ENCODE measurements around the gene TXNDC11. TPM values are rescaled to one million over a fixed set of nuclear protein-coding genes. Genes with fewer than 3 reads are reported as not detected.

Gene TXNDC11
- polyA plus RNA-seq, 1 donor (not counting 4 experiments of a cell fraction or from before 2014, with no cell fraction given) = 35.9 TPM

DNA sequence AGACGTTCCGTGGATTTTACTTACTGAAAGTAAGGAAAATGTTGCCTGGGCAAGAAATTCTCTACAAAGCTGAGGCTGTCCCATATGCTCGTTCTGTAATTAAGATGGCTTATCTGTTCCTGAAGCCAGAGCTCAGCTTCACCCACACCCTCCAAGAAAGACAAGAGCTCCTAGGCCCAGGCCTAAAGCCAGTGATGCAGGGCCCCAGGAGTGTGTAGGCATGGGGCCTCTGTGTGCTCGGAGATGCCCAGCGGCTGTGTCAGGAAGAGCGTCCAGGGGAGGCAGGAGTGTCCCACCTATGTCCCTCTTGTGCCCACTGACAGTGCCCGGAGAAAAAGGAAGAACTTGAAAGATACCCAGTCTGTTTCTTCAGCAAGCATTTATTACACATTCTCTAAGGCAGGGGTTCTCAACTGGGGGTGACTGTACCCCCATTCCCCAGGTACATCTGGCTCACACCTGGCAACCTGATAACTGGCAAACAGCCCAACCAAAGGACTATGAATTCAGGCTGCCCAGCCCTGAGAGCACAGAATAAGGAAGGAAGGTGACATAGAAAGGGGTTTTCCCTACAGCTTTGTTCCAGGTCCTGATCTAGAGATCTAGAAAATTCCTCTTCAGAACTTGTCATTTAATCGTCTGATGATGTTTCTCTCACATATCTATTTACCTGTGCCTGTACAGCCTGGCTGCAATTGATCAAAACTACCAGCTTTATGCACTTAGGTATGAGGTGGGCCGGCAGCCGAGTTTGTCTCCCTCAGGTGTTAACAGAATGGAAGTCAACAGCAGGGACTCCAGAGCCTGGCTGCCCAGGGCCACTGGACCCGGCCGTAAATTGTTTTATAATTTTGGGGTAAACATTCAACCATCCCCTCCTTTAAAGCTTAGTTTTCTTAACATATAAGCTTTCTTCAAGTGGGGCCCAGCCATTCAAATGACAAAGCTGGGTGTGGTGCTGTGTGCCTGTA, 62.4 kb downstream of the TXNDC11 start:
- dilution Hi-C loops (cut with MboI; ENCODE audit: extremely low pct_ligation_motif_present, low sequenced_read_pairs) = no loop called here
- Histone ChIP-seq H3K4me1 (ENCODE audit: control insufficient read depth, extremely low read depth, insufficient read depth, low read length) (peaks cover 46% of the 10 kb centered on the region), H3K79me2 (ENCODE audit: control insufficient read depth, insufficient read depth, low read length) (peaks cover 9% of the 10 kb centered on the region), H2AFZ (ENCODE audit: control insufficient read depth, low read length) (no peak overlapping the region), H3K9ac (ENCODE audit: control insufficient read depth, extremely low read depth, insufficient read depth, low read length) (no peak overlapping the region), H3K4me3 (ENCODE audit: control insufficient read depth in 2 of 3, extremely low read depth in 1 of 3, insufficient read depth in 2 of 3, low read depth in 1 of 3, low read length in 3 of 3) (no peak overlapping the region), H4K20me1 (ENCODE audit: control insufficient read depth, extremely low read depth, insufficient read depth, low read length) (peaks cover 13% of the 10 kb centered on the region), H3K9me1 (ENCODE audit: control insufficient read depth, extremely low read depth, insufficient read depth, low read length) (peaks cover 2% of the 10 kb centered on the region), H3K36me3 (ENCODE audit: control insufficient read depth in 2 of 2, extremely low read depth in 1 of 2, insufficient read depth in 2 of 2, low read length in 2 of 2) (peaks cover 32 to 44% of the 10 kb centered on the region in 2 experiments), H3K27me3 (ENCODE audit: control insufficient read depth, extremely low read depth, insufficient read depth, low read length) (no peaks in the 10 kb centered on the region), H3K4me2 (ENCODE audit: control insufficient read depth, extremely low read depth, insufficient read depth, low read depth, low read length) (no peak overlapping the region), H3K9me3 (ENCODE audit: control insufficient read depth, low read depth, low read length) (no peaks in the 10 kb centered on the region), H3K27ac (ENCODE audit: control insufficient read depth, insufficient read depth, low read length) (no peak overlapping the region)
- DNase-seq (ENCODE audit: low read depth, low spot score) (no peak), FAIRE-seq (no peak)
- no peak for TF ChIP-seq EZH2 (IDR thresholded peaks at IDR 0.05; ENCODE audit: low read length)
- TF ChIP-seq, protein P1, sequence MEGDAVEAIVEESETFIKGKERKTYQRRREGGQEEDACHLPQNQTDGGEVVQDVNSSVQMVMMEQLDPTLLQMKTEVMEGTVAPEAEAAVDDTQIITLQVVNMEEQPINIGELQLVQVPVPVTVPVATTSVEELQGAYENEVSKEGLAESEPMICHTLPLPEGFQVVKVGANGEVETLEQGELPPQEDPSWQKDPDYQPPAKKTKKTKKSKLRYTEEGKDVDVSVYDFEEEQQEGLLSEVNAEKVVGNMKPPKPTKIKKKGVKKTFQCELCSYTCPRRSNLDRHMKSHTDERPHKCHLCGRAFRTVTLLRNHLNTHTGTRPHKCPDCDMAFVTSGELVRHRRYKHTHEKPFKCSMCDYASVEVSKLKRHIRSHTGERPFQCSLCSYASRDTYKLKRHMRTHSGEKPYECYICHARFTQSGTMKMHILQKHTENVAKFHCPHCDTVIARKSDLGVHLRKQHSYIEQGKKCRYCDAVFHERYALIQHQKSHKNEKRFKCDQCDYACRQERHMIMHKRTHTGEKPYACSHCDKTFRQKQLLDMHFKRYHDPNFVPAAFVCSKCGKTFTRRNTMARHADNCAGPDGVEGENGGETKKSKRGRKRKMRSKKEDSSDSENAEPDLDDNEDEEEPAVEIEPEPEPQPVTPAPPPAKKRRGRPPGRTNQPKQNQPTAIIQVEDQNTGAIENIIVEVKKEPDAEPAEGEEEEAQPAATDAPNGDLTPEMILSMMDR (optimal IDR thresholded peaks at IDR 0.05 in 1 of 3, IDR thresholded peaks at IDR 0.05 in 1 of 3, conservative IDR thresholded peaks at IDR 0.05 in 1 of 3; ENCODE audit: extremely low read depth in 1 of 3, insufficient read depth in 2 of 3, low read length in 3 of 3) = no peak

DNA sequence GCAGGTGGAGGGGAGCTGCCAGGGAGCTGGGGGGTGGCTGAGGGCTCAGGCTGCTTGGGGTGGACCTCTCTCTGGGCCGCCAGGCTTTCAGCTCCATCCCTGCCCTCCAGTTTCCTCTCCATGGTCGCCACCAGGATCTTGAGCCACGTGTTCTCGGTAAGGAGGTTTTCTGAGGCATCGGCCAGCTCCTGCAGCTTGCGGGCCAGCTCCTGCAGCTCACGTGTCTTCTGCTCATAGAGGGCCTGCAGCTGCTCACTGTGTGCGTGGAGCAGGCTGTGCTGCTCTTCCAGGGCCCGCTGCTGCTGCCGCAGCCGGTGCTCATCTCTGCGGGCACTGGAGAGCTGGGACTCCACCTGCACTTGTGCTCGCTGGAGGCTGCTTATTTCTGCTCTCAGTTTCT, 63.4 kb downstream of the TXNDC11 start:
- DNase-seq (ENCODE audit: low read depth, low spot score) (no peak), FAIRE-seq (no peak)
- no peak overlapping the region for H2AFZ ChIP-seq (ENCODE audit: control insufficient read depth, low read length)
- H3K9ac ChIP-seq (ENCODE audit: control insufficient read depth, extremely low read depth, insufficient read depth, low read length) = no peak overlapping the region
- peaks cover 9% of the 10 kb centered on the region for H3K79me2 ChIP-seq (ENCODE audit: control insufficient read depth, insufficient read depth, low read length)
- H3K36me3 ChIP-seq (ENCODE audit: control insufficient read depth in 2 of 2, extremely low read depth in 1 of 2, insufficient read depth in 2 of 2, low read length in 2 of 2) = peaks cover 29 to 36% of the 10 kb centered on the region in 2 experiments
- H3K4me3 ChIP-seq (ENCODE audit: control insufficient read depth in 2 of 3, extremely low read depth in 1 of 3, insufficient read depth in 2 of 3, low read depth in 1 of 3, low read length in 3 of 3) = no peak overlapping the region
- H4K20me1 ChIP-seq (ENCODE audit: control insufficient read depth, extremely low read depth, insufficient read depth, low read length) = peaks cover 13% of the 10 kb centered on the region
- no peak overlapping the region for H3K27ac ChIP-seq (ENCODE audit: control insufficient read depth, insufficient read depth, low read length)
- no peaks in the 10 kb centered on the region for H3K27me3 ChIP-seq (ENCODE audit: control insufficient read depth, extremely low read depth, insufficient read depth, low read length)
- dilution Hi-C loops (cut with MboI; ENCODE audit: extremely low pct_ligation_motif_present, low sequenced_read_pairs) = no loop called here
- H3K4me2 ChIP-seq (ENCODE audit: control insufficient read depth, extremely low read depth, insufficient read depth, low read depth, low read length) = no peak overlapping the region
- H3K9me1 ChIP-seq (ENCODE audit: control insufficient read depth, extremely low read depth, insufficient read depth, low read length) = peaks cover 2% of the 10 kb centered on the region
- H3K9me3 ChIP-seq (ENCODE audit: control insufficient read depth, low read depth, low read length) = no peaks in the 10 kb centered on the region
- peaks cover 50% of the 10 kb centered on the region for H3K4me1 ChIP-seq (ENCODE audit: control insufficient read depth, extremely low read depth, insufficient read depth, low read length)
- no peak for TF ChIP-seq EZH2 (IDR thresholded peaks at IDR 0.05; ENCODE audit: low read length)
- TF ChIP-seq, protein P1 (optimal IDR thresholded peaks at IDR 0.05 in 1 of 3, IDR thresholded peaks at IDR 0.05 in 1 of 3, conservative IDR thresholded peaks at IDR 0.05 in 1 of 3; ENCODE audit: extremely low read depth in 1 of 3, insufficient read depth in 2 of 3, low read length in 3 of 3) = no peak
